OCI-LY3 (cell line): ENCODE measurements around the gene CDPF1.

ENCODE experiments used
- CTCF ChIP-seq: fragments of 200-600, 300-600 bp; sonication (generic); IDR thresholded peaks from 2 replicates; pipeline ENCODE4 v1.5.1; 2014; ENCODE audit warnings: antibody characterized with exemption, low read length, low read depth
- EZH2phosphoT487 ChIP-seq: fragments of 200-600 bp; shearing (Covaris generic); IDR thresholded peaks from 2 replicates; pipeline ENCODE4 v1.6.1; 2018; ENCODE audit warnings: antibody characterized with exemption, mixed run types, low read depth

DNA sequence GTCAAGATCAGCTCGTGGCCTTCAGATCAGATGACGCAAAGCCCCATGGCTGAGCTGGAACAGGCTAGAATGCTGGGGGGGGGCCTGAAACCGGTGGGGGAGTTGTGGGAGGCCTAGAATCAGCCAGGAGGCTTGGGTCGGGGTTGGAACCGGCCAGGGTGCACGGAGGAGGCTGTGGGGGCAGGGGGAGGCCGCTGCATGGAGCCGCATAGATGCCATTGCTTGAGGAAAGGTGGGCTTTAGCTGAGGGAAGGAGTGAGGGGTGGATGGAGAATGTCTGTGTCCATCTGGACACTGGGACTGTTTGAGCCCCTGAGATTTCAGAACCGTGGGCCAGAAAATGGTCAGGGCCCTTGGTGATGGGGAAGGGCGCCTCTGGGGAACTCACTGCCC lies 25.2 kb downstream of the CDPF1 start:
- TF ChIP-seq CTCF (no peak), EZH2phosphoT487 (no peak)
